GM19395 (cell line): ENCODE measurements around the gene OR2F2.

Source experiments
- ATAC-seq: cut with Tn5 transposase; IDR thresholded peaks from one replicate; pipeline ENCODE4 v1.9.1; 2021; ENCODE audit warnings: mild to moderate bottlenecking, moderate library complexity; ENCODE audit not compliant: unreplicated experiment

OR2F2 gene

GRCh38 chr7:143975617-143976016 lies 40.6 kb downstream of the OR2F2 start:
- ATAC-seq, result no peak

GRCh38 chr7:143978585-143978984 lies 43.6 kb downstream of the OR2F2 start:
- ATAC-seq, result no peak

DNA sequence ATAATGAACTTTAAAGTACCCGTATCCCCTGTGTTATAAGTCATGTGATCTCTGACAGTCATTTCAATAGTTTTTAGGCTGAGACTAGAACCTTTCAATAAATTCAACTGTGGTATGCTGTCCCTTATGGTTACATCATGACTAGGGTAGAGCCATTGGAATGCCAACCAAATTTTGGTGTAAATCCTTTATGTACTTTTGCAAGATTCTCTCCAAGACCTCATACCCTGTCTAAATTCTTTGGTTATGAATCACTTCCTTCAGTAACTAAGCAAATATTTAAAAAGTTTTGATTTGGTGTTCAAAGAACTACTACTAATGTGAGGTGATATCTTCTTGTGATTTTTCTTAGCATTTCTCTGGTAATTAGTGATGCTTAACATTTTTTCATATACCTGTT lies 44.3 kb downstream of the OR2F2 start:
- no peak for ATAC-seq

GRCh38 chr7:143979998-143980397 lies 45.0 kb downstream of the OR2F2 start:
- no peak for ATAC-seq

DNA sequence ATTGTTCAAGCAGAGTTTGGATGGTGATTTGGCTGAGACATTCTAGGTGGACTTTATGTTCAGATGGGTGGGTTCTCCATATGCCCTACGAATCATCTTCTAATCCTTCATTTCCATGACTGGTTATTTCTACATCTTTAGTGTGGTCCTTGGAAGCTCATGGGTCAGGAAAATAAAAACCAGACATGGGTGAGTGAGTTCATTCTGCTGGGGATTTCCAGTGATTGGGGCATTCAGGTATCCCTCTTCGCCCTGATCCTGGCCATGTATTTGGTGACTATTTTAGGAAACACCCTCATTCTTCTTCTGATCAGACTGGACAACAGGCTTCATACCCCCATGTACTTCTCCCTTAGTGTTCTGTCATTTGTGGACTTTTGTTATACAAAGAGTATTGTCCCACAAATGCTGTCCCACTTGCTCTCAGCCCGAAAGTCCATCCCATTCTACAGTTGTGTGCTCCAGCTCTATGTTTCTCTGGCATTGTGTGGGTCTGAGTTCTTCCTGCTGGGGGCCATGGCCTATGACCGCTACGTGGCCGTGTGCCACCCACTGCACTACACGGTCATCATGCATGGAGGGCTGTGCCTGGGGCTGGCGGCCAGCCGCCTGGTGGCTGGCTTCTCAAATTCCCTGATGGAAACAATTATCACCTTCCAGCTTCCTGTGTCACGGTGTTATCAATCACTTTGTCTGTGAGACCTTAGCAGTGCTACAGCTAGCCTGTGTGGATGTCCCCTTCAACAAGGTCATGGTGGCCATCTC lies 45.9 kb downstream of the OR2F2 start:
- no peak for ATAC-seq

DNA sequence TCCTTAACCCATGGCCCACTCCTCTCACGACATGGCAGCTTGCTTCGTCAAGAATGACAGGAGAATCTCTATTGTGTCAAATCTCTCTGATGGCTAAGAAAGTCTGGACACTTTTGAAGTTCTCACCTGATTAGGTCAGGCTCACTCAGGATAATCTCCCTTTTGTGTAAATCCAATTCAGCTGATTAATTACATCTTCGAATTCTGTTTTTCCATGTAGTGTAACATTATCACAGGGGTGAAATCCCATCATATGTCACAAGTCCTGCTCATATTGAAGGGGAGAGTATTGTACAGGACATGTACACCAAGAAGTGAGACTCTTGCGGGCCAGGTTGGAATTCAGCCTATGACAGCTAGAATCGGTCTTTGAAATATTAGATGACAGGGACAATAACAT lies 48.9 kb downstream of the OR2F2 start:
- no peak for ATAC-seq
